ENCODE data around the gene ERMAP. TPM values are rescaled to one million over a fixed set of nuclear protein-coding genes. Genes with fewer than 3 reads are reported as not detected.
A peak's percentile ranks its signal among the peaks of the same experiment; 100 is the strongest.

The ERMAP gene
- total RNA-seq, 1 donor from 2014 or later, result 5.3 TPM

DNA sequence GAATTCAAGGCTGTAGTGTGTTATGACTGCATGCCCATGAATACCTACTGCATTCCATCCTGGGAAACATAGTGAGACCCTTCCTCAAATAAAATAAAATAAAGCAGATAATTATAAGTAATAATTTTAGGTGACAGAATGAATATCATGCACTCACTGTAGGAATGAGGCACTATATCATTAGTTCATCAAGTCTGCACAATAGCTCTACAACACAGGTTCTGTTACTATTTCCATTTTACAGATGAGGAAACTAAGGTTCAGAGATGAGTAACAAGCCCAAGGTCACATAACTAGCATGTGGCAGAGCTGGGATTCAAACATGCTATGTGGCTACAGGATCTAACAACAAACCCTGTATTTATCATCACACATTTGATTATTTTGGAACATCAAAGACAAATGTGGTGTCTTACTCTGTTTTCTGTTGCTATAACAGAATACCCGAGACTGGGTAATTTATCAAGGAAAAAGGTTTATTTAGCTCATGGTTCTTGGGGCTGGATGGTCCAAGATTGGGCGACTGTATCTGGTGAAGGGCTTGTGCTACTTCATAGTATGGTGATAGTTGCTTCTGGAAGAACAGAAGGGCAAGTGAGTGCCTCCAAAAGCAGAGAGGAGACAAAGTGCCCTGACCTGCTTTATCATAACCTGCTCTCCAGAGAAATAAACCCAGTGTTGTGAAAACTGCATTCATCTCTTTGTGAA lies 24.7 kb downstream of the ERMAP start:
- no peak for DNase-seq (ENCODE audit: low read depth)
- Histone ChIP-seq H3K36me3 (ENCODE audit: control insufficient read depth, insufficient read depth, low read length) (peaks cover 1% of the 10 kb centered on the region), H3K4me3 (ENCODE audit: low read depth, low read length) (no peak overlapping the region), H3K27me3 (ENCODE audit: control insufficient read depth, insufficient read depth, low read length) (no peaks in the 10 kb centered on the region)
- TF ChIP-seq, protein P1, sequence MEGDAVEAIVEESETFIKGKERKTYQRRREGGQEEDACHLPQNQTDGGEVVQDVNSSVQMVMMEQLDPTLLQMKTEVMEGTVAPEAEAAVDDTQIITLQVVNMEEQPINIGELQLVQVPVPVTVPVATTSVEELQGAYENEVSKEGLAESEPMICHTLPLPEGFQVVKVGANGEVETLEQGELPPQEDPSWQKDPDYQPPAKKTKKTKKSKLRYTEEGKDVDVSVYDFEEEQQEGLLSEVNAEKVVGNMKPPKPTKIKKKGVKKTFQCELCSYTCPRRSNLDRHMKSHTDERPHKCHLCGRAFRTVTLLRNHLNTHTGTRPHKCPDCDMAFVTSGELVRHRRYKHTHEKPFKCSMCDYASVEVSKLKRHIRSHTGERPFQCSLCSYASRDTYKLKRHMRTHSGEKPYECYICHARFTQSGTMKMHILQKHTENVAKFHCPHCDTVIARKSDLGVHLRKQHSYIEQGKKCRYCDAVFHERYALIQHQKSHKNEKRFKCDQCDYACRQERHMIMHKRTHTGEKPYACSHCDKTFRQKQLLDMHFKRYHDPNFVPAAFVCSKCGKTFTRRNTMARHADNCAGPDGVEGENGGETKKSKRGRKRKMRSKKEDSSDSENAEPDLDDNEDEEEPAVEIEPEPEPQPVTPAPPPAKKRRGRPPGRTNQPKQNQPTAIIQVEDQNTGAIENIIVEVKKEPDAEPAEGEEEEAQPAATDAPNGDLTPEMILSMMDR (IDR thresholded peaks at IDR 0.05; ENCODE audit: insufficient read depth, low read length, severe bottlenecking), result no peak
- no peak for FAIRE-seq

GRCh38 chr1:42844592-42845140 lies 27.7 kb downstream of the ERMAP start:
- no peaks in the 10 kb centered on the region for H3K27me3 ChIP-seq (ENCODE audit: control insufficient read depth, insufficient read depth, low read length)
- DNase-seq (ENCODE audit: low read depth) (peak; percentile 68), FAIRE-seq (no peak)
- TF ChIP-seq, protein P1 (IDR thresholded peaks at IDR 0.05; ENCODE audit: insufficient read depth, low read length, severe bottlenecking), result no peak
- H3K4me3 ChIP-seq (ENCODE audit: low read depth, low read length), result no peak overlapping the region
- H3K36me3 ChIP-seq (ENCODE audit: control insufficient read depth, insufficient read depth, low read length), result peaks cover 1% of the 10 kb centered on the region

DNA sequence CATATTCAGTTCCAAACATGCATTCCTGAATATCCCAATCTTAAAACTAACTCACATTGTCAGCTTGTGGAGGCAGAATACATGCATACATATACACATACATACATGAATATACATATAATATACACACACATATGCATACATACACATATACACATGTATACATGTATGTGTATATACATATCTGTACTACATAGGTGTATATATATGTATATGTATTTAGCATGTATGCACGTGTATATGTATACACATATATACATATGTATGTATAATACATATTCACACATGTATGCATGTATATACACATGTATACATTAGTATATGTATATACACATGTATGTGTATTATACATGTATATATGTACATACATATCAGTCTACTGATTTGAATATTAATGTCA lies 28.3 kb downstream of the ERMAP start:
- TF ChIP-seq, protein P1 (IDR thresholded peaks at IDR 0.05; ENCODE audit: insufficient read depth, low read length, severe bottlenecking), result no peak
- no peak overlapping the region for H3K4me3 ChIP-seq (ENCODE audit: low read depth, low read length)
- no peaks in the 10 kb centered on the region for H3K27me3 ChIP-seq (ENCODE audit: control insufficient read depth, insufficient read depth, low read length)
- DNase-seq (ENCODE audit: low read depth) (no peak), FAIRE-seq (no peak)
- H3K36me3 ChIP-seq (ENCODE audit: control insufficient read depth, insufficient read depth, low read length), result peaks cover 1% of the 10 kb centered on the region

DNA sequence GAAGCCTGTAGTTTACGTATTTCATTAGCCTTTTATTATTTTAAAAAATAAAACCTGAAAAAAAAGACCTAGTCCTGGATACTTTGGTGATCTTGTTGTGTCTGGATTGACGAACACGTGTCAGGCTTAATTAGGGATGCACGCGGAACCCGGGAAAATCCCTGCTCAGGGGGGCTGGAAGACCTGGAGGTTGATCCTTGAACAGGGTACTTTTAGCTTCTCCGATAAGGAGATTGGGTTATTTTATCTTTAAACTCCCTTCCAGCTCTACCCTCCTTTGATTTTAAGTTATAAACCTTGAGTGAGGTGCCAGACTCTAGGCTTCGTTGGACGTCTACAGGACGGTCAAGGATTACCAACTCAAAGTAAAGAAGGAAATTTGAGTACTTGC lies 28.9 kb downstream of the ERMAP start:
- no peak for DNase-seq (ENCODE audit: low read depth)
- peaks cover 2% of the 10 kb centered on the region for H3K36me3 ChIP-seq (ENCODE audit: control insufficient read depth, insufficient read depth, low read length)
- no peak for FAIRE-seq
- TF ChIP-seq, protein P1 (IDR thresholded peaks at IDR 0.05; ENCODE audit: insufficient read depth, low read length, severe bottlenecking), result no peak
- H3K4me3 ChIP-seq (ENCODE audit: low read depth, low read length), result peak overlapping the region; percentile 76
- H3K27me3 ChIP-seq (ENCODE audit: control insufficient read depth, insufficient read depth, low read length), result no peaks in the 10 kb centered on the region

- TF ChIP-seq, protein P1 (IDR thresholded peaks at IDR 0.05; ENCODE audit: insufficient read depth, low read length, severe bottlenecking), result peak; percentile 52
- Histone ChIP-seq H3K27me3 (ENCODE audit: control insufficient read depth, insufficient read depth, low read length) (no peaks in the 10 kb centered on the region), H3K4me3 (ENCODE audit: low read depth, low read length) (peak within 1 kb of the TSS; percentile 76), H3K36me3 (ENCODE audit: control insufficient read depth, insufficient read depth, low read length) (peaks cover 2% of the 10 kb centered on the region)
- FAIRE-seq (peak; percentile 32), DNase-seq (ENCODE audit: low read depth) (peak; percentile 97)
Measured at GRCh38 chr1:42846257-42847110, 29.6 kb downstream of the ERMAP start, which contains the start of gene ZNF691. TSS of gene ZNF691 (plus strand) at chr1:42846613. CDS start at chr1:42849659, 3,046 bp downstream.
